ENCODE data around the gene DTD2.

GRCh38 chr14:31489691-31490090, 32.4 kb upstream of the DTD2 start:
- TF ChIP-seq ATF1 (CRISPR knock-in tag; IDR thresholded peaks at IDR 0.05) (no peak), USF2 (CRISPR knock-in tag; IDR thresholded peaks at IDR 0.05) (no peak), CREB1 (CRISPR knock-in tag; IDR thresholded peaks at IDR 0.05) (no peak), CTCF (IDR thresholded peaks at IDR 0.05) (no peak), TEAD1 (CRISPR knock-in tag; IDR thresholded peaks at IDR 0.05) (no peak), FOXP1 (CRISPR knock-in tag; IDR thresholded peaks at IDR 0.05; ENCODE audit: borderline replicate concordance) (no peak)
